ENCODE measurements around the gene AGPAT3. TPM values are rescaled to one million over a fixed set of nuclear protein-coding genes. Genes with fewer than 3 reads are reported as not detected.
A peak's percentile ranks its signal among the peaks of the same experiment; 100 is the strongest.

AGPAT3 gene
- total RNA-seq, 2 experiments from 2014 or later = 80.3 to 93.1 TPM

DNA sequence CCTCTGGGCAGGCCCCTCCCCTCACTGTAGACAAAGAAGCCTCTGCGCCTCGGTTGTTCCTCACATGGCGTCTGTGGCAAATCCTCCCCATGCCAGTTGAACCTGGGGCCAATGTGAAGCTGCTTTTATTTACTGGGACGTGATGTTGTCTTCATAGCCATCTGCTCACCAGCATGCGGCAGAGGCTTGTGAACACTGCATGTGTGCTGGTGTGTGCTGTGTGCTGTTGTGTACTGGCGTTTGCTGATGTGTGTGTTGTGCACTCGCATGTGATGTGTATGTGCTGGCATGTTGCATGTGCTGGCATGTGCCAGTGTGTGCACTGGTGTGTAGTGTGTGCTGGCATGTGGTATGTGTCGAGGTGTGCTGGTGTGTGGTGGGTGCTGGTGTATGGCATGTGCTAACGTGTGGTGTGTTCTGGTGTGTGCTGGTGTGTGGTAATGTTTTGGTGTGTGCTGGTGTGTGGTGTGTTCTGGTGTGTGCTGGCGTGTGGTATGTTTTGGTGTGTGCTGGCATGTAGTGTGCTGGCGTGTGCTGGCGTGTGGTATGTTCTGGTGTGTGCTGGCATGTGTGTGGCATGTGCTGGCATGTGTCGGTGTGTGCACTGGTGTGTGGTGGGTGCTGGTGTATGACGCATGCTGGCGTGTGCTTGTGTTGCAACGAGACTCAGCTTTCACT, 109.9 kb downstream of the AGPAT3 start:
- H3K27ac Mint-ChIP-seq = peak overlapping the region; percentile 47
- ChIA-PET POLR2A (no interaction called here), CTCF (interaction anchor here (0.6 to 1.4 kb wide), 11 partner anchors 10 to 247 kb away, joined by 3 to 13 read pairs (median 3); no protein-coding TSS in a partner anchor)
- H3K36me3 Mint-ChIP-seq (ENCODE audit: low read depth) = peaks cover 12% of the 10 kb centered on the region
- H3K27me3 Mint-ChIP-seq = no peaks in the 10 kb centered on the region
- no peak for DNase-seq
- H3K4me1 Mint-ChIP-seq = peaks cover 15% of the 10 kb centered on the region
- no peak overlapping the region for H3K4me3 Mint-ChIP-seq
- no peaks in the 10 kb centered on the region for H3K9me3 Mint-ChIP-seq

DNA sequence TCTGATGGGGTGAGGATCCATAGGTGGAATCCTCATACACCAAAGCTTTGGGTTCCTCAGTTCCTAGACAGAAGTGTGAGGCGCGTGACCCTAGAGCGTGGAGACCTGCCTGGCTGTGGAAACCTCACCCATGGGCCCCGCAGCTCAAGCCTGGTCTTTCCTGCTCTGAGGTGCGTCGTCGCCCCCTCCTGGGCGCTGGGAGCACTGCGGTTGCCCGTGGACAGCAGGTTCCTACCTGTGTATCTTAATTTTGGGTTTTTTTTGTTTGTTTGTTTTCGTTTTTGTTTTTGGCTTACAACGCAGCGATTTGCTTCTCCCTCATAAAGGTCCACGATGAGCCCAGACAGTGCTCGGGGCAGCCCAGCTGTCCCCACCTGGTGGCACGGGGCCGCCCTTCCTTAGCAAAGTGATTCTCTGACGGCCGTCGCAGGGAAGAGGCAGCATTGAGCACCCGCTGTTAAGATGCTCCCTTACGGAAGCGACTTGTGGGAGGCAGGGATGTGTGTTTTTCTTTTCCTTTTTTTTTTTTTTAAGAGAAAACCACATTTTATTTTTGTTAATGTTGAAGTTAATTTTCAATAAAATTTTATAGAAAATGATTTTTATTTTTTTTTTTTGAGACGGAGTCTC, 110.6 kb downstream of the AGPAT3 start:
- POLR2A ChIA-PET = no interaction called here
- H3K9me3 Mint-ChIP-seq = no peaks in the 10 kb centered on the region
- CTCF ChIA-PET = interaction anchor here (0.6 to 1.4 kb wide), 11 partner anchors 9 to 248 kb away, joined by 3 to 13 read pairs (median 3); no protein-coding TSS in a partner anchor
- peak; percentile 87 for DNase-seq
- no peaks in the 10 kb centered on the region for H3K27me3 Mint-ChIP-seq
- peak overlapping the region; percentile 52 for H3K27ac Mint-ChIP-seq
- no peak overlapping the region for H3K4me3 Mint-ChIP-seq
- H3K4me1 Mint-ChIP-seq = peaks cover 15% of the 10 kb centered on the region
- H3K36me3 Mint-ChIP-seq (ENCODE audit: low read depth) = peaks cover 12% of the 10 kb centered on the region

DNA sequence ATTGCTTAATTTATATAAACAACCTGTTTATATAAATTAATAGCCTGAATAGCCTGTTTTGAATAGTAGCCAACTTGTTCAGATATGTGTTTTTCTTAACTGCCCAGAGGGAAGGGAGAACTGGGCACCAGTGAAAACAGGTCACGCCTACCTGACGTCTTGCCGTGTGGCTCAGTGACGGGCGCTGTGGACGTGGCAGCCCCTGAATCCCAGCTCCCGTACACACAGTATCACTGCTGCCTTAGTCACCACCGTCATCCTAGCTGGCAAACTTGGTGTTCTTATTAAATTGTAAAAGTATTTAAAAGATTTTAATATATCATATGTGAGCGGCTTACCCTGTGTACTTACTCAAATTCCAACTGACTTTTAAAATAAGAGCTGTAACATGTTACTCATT, 111.6 kb downstream of the AGPAT3 start:
- POLR2A ChIA-PET = no interaction called here

DNA sequence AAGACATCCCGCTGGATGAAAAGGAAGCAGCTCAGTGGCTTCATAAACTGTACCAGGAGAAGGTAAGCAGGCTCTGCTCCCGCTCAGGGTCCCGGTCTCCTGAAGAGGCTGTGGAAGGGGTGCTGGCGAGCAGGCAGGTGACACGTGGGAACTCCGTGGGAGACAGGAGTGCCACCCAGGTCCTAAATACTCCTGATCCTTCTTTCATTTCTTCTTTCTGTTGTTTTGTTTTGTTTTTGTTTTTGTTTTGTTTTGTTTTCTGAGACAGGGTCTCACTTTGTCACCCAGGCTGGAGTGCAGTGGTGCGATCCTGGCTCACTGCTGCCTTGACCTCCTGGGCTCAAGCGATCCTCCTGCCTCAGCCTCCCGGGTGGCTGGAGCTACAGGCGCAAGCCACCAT, 113.0 kb downstream of the AGPAT3 start:
- no peak for DNase-seq
- Mint-ChIP-seq H3K27me3 (no peaks in the 10 kb centered on the region), H3K27ac (no peak overlapping the region), H3K4me3 (no peak overlapping the region), H3K9me3 (no peaks in the 10 kb centered on the region), H3K36me3 (ENCODE audit: low read depth) (peaks cover 10% of the 10 kb centered on the region), H3K4me1 (peaks cover 17% of the 10 kb centered on the region)
- ChIA-PET CTCF (no interaction called here), POLR2A (no interaction called here)

More for the DNA sequence above, 111.6 kb downstream of the AGPAT3 start:
- Mint-ChIP-seq H3K4me3 (no peak overlapping the region), H3K27ac (no peak overlapping the region), H3K4me1 (peaks cover 15% of the 10 kb centered on the region), H3K27me3 (no peaks in the 10 kb centered on the region), H3K9me3 (no peaks in the 10 kb centered on the region), H3K36me3 (ENCODE audit: low read depth) (peaks cover 8% of the 10 kb centered on the region)
- CTCF ChIA-PET = interaction anchor here (1.2 kb wide), 1 partner anchor 15 kb away, joined by 7 read pairs; no protein-coding TSS in a partner anchor
- DNase-seq = no peak

DNA sequence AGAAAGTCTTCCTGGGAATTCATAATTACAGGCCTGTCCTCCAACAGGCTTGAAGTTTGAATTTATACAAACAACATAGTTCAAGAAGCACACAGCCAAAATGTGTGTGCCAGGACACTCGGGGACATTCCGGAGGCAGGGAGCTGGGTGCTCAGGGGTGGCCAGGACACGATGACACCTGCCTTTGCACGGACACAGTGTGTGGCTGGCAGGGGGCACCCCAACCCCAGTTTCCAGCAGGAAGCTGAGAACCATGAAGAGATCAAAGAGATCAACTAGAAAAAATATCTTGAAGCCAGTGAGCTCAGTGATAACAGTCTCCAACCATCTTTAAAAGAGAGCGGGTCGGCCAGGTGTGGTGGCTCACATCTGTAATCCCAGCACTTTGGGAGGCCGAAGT, 114.6 kb downstream of the AGPAT3 start:
- POLR2A ChIA-PET = no interaction called here

DNA sequence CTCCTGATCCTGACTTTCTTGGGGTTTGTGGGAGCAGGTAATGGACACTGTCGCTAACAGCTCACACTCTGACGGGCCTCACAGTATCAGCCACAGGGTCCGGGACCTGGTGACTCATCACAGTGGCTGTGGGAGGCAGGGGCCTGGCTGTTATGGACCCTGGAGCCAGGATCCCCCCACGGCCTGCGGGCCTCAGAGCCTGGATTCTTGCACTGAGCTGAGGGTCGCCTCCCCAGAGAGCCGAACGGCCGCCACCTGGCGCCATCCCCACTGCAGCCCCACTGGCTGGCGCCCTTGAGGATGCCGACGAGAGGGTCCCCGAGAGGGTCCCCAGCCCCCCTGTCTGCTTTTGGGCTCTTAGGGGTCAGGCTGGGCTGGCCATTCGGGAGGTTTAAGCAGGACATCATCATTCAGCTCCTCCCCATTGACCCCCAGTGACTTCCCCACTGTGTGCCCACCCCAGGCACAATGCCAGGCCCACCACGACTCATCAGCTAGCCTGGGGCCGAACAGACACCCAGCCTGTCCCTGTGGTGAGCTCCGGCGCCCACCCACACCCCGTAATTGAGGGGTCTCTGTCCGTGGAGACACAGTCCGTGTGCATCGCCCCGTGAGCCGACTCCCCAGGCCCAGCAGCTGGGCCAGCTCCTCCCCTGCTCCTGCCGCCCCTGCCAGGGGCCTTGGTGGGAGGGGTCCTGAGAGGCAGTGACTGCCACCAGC, 116.3 kb downstream of the AGPAT3 start:
- Mint-ChIP-seq H3K4me3 (no peak overlapping the region), H3K27me3 (peaks cover 2% of the 10 kb centered on the region), H3K9me3 (no peaks in the 10 kb centered on the region), H3K27ac (no peak overlapping the region), H3K36me3 (ENCODE audit: low read depth) (peaks cover 8% of the 10 kb centered on the region), H3K4me1 (peaks cover 14% of the 10 kb centered on the region)
- ChIA-PET POLR2A (no interaction called here), CTCF (no interaction called here)
- no peak for DNase-seq

More for the DNA sequence above, 114.6 kb downstream of the AGPAT3 start:
- CTCF ChIA-PET = no interaction called here
- Mint-ChIP-seq H3K36me3 (ENCODE audit: low read depth) (peaks cover 10% of the 10 kb centered on the region), H3K9me3 (no peaks in the 10 kb centered on the region), H3K27ac (no peak overlapping the region), H3K4me1 (peaks cover 13% of the 10 kb centered on the region), H3K4me3 (no peak overlapping the region), H3K27me3 (no peaks in the 10 kb centered on the region)
- no peak for DNase-seq

DNA sequence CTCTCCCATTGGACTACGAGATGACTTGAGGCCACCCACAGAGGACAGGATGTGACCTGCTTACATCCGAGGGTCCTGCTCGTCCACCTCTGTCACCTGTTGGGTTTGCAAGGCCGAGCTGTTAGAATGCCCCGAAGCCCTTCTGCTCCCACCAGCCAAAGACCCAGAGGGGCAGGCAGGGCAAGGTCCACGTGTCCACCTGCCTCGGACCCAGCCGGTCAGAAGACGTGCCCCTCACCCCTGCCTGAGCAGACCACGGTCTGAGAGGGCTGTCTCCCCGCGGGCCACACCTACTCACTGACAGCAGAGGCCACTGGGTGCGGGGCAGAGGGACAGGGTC, 116.8 kb downstream of the AGPAT3 start:
- Mint-ChIP-seq H3K4me3 (no peak overlapping the region), H3K27ac (no peak overlapping the region), H3K4me1 (peaks cover 14% of the 10 kb centered on the region), H3K9me3 (no peaks in the 10 kb centered on the region), H3K36me3 (ENCODE audit: low read depth) (peaks cover 8% of the 10 kb centered on the region), H3K27me3 (peaks cover 2% of the 10 kb centered on the region)
- POLR2A ChIA-PET = no interaction called here
- no peak for DNase-seq
- CTCF ChIA-PET = no interaction called here

DNA sequence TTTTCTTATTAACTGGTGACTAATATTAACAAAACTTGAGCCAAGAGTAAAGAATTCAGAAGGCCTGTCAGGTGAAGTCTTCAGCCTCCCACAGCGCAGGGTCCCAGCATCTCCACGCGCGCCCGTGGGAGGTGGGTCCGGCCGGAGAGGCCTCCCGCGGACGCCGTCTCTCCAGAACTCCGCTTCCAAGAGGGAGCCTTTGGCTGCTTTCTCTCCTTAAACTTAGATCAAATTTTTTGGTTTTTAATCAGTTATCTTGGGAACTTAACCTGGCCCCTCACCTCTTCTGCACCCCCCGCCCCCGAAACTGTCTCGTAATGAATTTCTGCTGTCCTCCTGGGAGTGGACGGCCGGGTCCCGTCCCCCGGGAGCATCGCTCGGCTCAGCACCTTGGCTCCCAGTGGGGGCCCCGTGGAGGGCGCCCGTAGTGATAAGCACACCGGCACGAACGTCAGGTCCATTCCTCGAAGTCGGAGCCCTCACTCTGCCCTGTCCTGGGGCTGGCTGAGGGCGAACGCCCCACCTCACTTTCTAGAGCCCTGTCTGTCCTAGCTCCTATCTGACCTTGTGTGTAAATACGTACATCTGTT, 117.6 kb downstream of the AGPAT3 start:
- no peak for DNase-seq
- Mint-ChIP-seq H3K27ac (no peak overlapping the region), H3K9me3 (no peaks in the 10 kb centered on the region), H3K4me1 (peaks cover 14% of the 10 kb centered on the region), H3K27me3 (peaks cover 2% of the 10 kb centered on the region), H3K36me3 (ENCODE audit: low read depth) (peaks cover 8% of the 10 kb centered on the region), H3K4me3 (no peak overlapping the region)
- ChIA-PET POLR2A (no interaction called here), CTCF (no interaction called here)

DNA sequence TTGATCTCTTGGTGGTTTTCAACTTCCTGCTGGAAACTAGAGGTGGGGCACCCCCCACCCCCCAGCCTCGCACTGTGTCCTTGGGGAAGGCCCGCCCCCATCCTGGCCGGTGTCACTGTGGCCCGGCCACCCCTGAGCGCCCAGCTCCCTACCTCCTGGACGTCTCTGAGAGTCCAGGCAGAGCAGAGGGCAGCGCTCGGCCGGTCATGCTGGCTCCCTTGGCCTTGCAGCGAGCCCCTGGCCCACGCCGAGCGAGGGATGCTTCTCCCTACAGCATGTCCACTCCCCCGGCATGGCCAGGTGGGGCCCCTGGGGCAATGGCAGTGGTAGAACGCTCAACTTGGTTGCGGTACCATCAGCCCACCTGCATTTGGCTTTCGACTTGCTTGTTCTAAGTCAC, 118.4 kb downstream of the AGPAT3 start:
- Mint-ChIP-seq H3K4me3 (no peak overlapping the region), H3K36me3 (ENCODE audit: low read depth) (peaks cover 8% of the 10 kb centered on the region), H3K9me3 (no peaks in the 10 kb centered on the region), H3K27me3 (peaks cover 2% of the 10 kb centered on the region), H3K27ac (no peak overlapping the region), H3K4me1 (peaks cover 14% of the 10 kb centered on the region)
- POLR2A ChIA-PET = no interaction called here
- no peak for DNase-seq
- CTCF ChIA-PET = no interaction called here

DNA sequence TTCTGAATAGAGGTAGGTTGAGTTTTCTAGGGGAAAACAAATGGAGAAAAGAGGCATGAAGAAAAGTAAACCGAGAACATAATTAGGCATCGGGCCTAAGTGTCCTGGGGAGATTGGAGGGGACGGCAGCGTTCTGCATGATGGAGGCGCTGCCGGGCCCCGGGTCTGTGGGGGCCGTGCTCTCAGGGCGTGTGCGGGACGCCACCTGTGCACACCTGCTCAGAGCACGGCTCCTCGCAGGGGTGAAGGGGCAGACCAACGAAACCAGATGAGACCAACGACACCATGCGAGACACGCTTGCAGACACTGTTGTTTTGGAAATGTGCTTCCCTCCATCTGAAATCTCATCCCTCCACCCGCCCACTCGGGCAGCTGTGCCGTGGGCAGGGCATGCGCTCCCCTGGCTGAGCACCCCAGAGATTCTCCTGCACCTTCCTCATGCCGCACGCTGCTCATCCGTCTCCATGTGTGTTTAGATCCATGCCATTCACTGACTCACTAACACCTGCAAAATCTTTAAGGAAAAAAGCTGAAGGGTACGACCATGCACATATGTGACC, 118.9 kb downstream of the AGPAT3 start:
- H3K27ac Mint-ChIP-seq = no peak overlapping the region
- no peak overlapping the region for H3K4me3 Mint-ChIP-seq
- POLR2A ChIA-PET = no interaction called here
- CTCF ChIA-PET = interaction anchor here (1.1 to 1.2 kb wide), 2 partner anchors 9 to 11 kb away, joined by 3 to 4 read pairs; no protein-coding TSS in a partner anchor
- H3K9me3 Mint-ChIP-seq = no peaks in the 10 kb centered on the region
- peaks cover 14% of the 10 kb centered on the region for H3K4me1 Mint-ChIP-seq
- peaks cover 8% of the 10 kb centered on the region for H3K36me3 Mint-ChIP-seq (ENCODE audit: low read depth)
- peaks cover 2% of the 10 kb centered on the region for H3K27me3 Mint-ChIP-seq
- DNase-seq = no peak

DNA sequence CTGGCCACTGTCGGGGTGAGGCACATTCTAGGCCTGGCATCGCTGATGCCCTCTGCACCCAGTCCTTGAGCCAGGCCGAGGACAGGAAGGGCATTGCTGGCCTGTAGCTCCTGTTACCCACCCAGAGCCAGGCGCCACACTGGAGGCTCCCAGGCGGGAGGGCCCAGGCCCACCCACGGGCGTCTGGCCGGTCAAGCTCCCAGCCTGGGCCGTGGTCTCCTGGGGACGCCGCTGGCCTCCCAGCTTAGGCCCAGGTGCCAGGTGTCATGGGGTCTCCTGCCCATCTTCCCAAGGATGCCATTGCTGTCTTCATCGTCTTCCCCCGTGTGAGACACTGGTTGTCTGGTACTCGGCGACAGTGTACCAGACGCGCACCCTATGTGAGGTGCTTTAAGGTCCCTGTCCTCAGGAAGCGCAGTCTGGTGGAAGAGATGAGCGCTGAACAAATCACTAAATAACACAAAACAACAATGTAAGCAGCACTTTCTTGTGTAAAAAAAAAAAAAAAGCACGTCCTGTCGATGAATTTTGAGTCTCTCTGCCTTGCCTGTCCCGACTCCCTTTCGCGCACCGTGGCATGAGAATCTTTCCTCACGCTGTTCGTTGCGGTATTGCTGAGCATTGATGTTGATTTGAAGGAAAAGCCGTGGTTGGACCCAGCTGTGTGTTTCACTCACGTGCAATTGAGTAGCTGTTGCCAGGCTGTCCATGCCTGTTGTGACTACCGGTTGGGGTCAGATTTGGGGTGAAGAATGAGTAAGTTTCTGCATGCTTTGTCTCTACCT, 120.1 kb downstream of the AGPAT3 start:
- no peak overlapping the region for H3K4me3 Mint-ChIP-seq
- H3K36me3 Mint-ChIP-seq (ENCODE audit: low read depth) = peaks cover 5% of the 10 kb centered on the region
- ChIA-PET CTCF (interaction anchor here (1.1 to 1.2 kb wide), 2 partner anchors 10 kb away, joined by 3 to 4 read pairs; no protein-coding TSS in a partner anchor), POLR2A (no interaction called here)
- H3K9me3 Mint-ChIP-seq = no peaks in the 10 kb centered on the region
- peaks cover 14% of the 10 kb centered on the region for H3K4me1 Mint-ChIP-seq
- no peak for DNase-seq
- H3K27ac Mint-ChIP-seq = peak overlapping the region; percentile 1
- peaks cover 2% of the 10 kb centered on the region for H3K27me3 Mint-ChIP-seq

DNA sequence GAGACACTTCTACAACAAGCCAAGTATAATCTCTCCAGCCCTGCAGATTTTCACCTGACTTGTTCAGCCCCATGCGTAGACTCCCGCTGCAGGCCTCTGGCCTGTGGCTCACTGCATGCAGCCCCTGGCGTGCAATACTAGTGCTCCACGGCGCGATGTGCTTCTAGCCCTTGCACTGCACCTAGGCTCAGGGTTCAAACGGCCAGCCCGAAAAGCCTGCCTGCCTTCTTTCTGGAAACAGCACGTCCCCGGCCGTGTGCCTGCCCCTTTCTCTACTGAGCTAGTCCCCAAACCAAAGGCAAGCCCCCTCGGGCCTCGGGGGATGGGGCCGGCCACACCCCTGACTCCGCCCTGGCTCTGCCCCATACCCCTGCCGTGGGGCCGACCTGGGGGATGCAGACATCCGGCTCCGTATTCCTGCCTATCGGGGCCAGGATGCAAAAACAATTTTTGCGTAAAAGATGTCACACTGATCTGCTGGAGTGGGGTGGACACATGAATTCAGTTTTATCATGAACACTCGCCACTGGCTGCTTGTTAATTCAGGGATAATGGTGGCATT, 120.7 kb downstream of the AGPAT3 start:
- POLR2A ChIA-PET = no interaction called here
- no peak for DNase-seq
- Mint-ChIP-seq H3K27me3 (peaks cover 2% of the 10 kb centered on the region), H3K27ac (peak overlapping the region; percentile 1), H3K9me3 (no peaks in the 10 kb centered on the region), H3K4me3 (no peak overlapping the region), H3K36me3 (ENCODE audit: low read depth) (peaks cover 5% of the 10 kb centered on the region), H3K4me1 (peaks cover 14% of the 10 kb centered on the region)
- CTCF ChIA-PET = no interaction called here
